Anterior cingulate cortex (tissue), 58 donors: ENCODE data around the gene ADK.

Experiments
- DNase-seq, 58 donors: peaks; one replicate each; lab custom pipeline; 2025; lab: John Stamatoyannopoulos, UW

ADK gene

DNA sequence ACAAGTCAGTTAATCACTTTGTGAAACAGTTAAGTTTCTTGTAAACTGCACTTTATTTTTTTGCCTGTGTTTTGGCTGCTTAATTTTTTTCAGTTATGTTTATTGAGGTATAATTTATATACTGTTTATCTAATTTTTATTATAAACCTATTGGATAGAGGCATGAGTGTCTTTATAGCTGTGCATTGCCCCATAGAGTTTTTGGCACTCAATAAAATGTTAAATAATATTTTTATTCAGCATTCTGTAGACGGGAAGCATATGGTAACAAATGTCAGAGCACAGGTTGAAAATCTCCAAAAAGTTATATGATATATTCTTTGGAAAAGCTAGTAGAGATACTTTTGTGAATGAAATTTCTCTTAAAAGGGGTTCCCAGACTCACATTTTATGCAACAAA lies 431.5 kb downstream of the ADK start:
- DNase-seq, result no peak

- peak in 10 of 58 donors; percentile 0 to 19 (median 6) for DNase-seq
Observed at GRCh38 chr10:74585231-74586087, 434.4 kb downstream of the ADK start.

GRCh38 chr10:74586088-74586585 lies 435.1 kb downstream of the ADK start:
- peak in 2 of 58 donors; percentile 2 to 7 for DNase-seq

DNA sequence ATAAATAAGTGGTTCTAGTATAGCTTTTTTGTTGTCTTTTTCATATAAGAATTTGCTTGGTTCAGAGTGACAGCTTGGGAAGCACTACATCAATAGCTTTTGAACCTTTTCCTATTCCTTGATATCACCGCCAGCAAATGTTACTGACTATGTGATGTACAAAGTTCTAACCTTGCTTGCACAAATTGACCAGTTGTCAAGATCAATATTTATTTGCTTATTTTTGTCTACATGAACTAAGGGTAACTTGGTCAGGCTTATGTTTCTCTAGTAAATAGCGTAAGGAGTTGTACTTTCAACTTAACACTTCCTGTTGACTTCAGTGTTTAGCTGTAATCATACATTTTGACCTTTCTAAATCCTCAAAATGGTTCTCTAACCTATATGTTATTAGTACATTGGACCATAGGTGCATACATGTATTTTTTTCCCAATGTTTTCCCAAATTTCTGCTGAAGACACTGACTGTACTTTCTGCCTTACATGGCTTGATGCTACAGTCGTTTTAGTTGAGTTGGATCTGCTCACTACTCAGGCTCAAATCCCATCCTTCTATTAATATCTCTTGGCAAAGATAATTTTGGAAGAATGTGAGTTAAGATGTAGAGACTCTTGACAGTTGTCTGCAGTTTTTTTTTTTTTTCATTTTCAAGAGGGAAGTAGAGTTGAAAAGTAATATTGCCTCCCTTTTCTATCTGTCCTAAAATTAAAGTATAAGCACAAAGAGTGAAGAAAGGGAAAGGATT lies 436.3 kb downstream of the ADK start:
- DNase-seq, result no peak

DNA sequence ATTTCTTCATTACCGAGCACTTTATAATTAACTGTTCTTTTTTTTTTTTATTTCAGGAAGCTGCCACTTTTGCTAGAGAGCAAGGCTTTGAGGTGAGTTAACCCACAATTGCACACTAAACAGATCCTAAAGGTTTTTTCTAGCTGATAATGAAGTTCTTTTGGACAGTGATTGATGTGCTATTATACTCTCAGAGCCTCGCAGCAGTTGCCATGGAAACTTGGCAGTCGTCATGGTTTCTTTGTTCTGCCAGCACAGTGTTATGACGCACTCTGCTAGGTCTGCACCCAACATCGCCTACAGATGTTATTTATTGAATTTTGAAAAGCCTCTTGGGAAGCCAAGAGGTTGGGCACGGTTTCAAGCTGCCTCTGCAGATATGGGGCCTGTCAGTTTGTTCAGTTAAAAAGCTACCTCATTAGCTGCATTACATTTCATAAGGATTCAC lies 438.2 kb downstream of the ADK start:
- DNase-seq, result peak in 56 of 58 donors; percentile 3 to 90 (median 72)

- DNase-seq, result no peak
Observed at GRCh38 chr10:74589851-74590250, 438.8 kb downstream of the ADK start.

GRCh38 chr10:74593470-74593869 lies 442.4 kb downstream of the ADK start:
- peak in 2 of 58 donors; percentile 1 to 5 for DNase-seq

DNA sequence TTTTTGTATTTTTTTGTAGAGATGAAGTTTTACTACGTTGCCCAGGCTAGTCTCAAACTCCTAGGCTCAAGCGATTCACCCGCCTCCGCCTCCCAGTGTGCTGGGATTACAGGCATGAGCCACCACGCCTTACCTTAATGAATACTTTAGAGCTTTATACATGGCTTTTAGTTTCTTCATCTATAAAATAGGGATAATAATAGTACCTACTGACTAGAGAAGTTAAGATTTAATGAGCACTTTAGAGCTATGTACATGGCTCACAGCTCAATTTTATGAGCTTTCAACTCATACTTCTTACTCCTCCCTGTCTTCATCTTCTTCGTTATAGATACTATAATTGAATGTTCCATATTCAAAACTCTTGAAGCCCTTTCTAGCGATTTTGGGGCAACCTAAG lies 445.7 kb downstream of the ADK start:
- no peak for DNase-seq

DNA sequence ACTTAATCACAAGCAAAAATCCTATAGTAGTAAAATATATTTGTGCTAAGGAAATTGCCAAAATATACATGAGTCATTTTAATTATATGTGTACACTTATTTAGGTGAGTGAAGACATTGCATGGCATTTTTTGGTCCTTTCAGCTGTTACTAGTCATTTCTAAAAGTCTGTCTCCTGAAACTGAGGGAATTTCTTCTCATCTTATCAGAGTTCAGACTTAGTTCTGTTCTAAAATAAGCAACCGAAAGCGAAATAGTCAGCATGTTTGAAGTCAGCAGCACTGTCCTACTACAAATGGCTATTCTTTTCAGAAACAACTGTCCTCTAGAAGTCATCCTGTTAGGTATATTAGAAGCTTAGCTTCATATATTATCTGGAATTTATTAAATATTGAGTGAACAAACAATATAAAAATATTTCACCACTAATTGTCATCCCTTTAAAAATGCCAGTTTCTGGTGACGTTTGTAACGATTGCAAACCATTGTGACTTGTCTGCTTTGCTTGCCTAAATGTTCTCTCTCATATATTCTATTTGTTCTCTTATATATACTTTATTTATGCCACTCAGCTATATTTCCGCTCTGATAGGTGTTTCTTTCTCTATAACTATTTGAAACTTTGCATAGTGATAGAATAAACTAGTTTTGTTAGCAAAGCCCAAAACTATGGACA lies 448.0 kb downstream of the ADK start:
- DNase-seq, result peak in 1 of 58 donors; percentile 20

DNA sequence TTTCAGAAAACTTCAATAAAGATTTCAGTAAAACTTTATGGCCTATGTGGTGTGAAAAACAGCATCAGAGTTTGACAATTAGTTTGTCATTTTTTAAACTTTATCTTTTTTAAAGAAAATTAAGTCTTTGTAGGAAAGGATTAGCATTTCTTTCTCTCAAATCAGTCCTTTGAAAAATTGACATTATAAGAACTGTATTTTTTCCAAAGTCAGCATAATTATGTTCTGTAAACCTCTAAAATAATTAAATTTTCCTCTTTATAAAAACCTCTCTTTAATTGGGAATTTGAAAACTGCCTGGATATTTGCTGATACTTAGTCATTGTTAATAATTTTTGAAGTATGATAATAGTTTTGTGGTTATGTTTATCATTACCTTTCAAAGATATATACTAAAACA lies 448.7 kb downstream of the ADK start:
- DNase-seq, result no peak

DNA sequence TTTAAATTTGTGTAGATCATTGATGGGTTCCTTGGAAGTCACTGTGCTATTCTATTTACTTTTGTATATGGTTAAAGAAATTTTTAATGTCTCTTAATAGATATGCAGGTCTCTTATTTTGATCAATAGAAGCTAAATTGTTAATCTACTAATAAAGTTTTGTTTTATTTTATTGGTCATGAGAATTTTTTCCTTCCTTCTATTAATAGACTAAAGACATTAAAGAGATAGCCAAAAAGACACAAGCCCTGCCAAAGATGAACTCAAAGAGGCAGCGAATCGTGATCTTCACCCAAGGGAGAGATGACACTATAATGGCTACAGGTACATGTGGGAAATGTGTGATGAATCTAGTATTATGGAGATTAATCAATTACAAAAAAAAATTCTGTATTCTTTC lies 449.1 kb downstream of the ADK start:
- no peak for DNase-seq

- DNase-seq, result no peak
Observed at GRCh38 chr10:74602576-74602975, 451.6 kb downstream of the ADK start.

GRCh38 chr10:74610299-74610698 lies 459.3 kb downstream of the ADK start:
- DNase-seq, result no peak

- no peak for DNase-seq
Observed at GRCh38 chr10:74612195-74612594, 461.2 kb downstream of the ADK start.

- no peak for DNase-seq
Observed at GRCh38 chr10:74620626-74621025, 469.6 kb downstream of the ADK start.

DNA sequence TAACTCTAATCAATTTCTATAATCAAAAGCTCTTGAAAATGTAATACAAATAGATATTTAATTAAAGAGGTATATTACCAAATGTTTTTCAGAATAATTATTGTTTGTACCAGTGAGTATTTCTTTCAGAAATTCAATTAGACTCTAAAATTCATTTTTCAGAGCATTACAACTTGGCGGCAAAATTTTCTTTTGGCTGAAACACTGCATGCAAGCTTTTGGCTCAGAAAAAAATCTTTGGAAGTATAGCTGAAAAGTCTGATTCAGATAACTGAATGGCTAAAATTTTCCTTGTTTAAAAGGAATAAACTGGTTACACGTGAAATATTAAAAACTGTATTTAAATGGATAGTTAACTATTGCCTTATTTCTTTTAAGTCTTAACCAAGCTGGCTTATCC lies 472.8 kb downstream of the ADK start:
- DNase-seq, result no peak

- DNase-seq, result no peak
Observed at GRCh38 chr10:74624501-74624900, 473.5 kb downstream of the ADK start.

- DNase-seq, result no peak
Observed at GRCh38 chr10:74628136-74628535, 477.1 kb downstream of the ADK start.

DNA sequence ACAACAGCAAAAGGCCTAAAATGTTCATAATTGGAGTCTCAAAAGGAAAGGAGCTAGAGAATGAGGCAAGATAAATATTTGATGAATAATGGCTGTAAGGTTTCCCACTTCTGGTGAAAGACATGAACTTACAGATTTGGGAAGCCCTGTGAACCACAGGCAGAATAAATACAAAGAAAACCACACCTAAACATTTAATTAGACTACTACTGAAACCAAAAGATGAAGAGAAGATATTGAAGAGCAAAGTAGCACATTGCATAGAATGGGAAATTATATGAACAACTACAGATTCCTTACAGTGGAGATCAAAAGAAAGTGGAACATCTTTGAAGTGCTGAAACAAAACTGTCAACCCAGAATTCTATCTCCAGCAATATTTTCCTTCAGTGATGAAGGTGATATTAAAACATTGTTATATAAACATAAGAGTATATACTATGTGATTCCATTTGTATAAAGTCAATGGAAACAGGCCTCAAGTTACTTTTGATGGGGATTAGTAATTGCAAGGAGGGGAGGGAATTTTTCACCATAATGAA lies 484.0 kb downstream of the ADK start:
- no peak for DNase-seq

GRCh38 chr10:74635655-74636054 lies 484.6 kb downstream of the ADK start:
- no peak for DNase-seq

- DNase-seq, result no peak
Observed at GRCh38 chr10:74637685-74638084, 486.7 kb downstream of the ADK start.
